Hepatocyte (in vitro differentiated cells): ENCODE results near the gene KCNMA1. TPM values are rescaled to one million over a fixed set of nuclear protein-coding genes. Genes with fewer than 3 reads are reported as not detected.
"Not testable (repeated sequence)": the region's sequence is repeated elsewhere in the genome, so short reads cannot be mapped to it uniquely, and the experiment has no call there.

ENCODE experiments used
- DNase-seq: peaks from one replicate; pipeline ENCODE4 v3.0.0-alpha.2; 2016; ENCODE audit warnings: low spot score
- H2AFZ ChIP-seq: fragments of 200-600 bp; sonication (generic); 2 replicates; pipeline ENCODE4 v1.6.0; 2016; ENCODE audit warnings: antibody characterized with exemption, mild to moderate bottlenecking
- H3K27ac ChIP-seq: fragments of 200-600 bp; sonication (generic); 2 replicates; pipeline ENCODE4 v1.5.1; 2016; ENCODE audit warnings: mild to moderate bottlenecking
- H3K27me3 ChIP-seq: fragments of 200-600 bp; sonication (generic); 2 replicates; pipeline ENCODE4 v1.6.1; 2016
- H3K36me3 ChIP-seq: fragments of 200-600 bp; sonication (generic); replicated peaks from 2 replicates; pipeline ENCODE4 v1.5.1; 2016; ENCODE audit warnings: low read depth; ENCODE audit not compliant: insufficient read depth
- H3K4me1 ChIP-seq: fragments of 200-600 bp; sonication (generic); 2 replicates; pipeline ENCODE4 v1.5.1; 2016; ENCODE audit warnings: mild to moderate bottlenecking, moderate library complexity; ENCODE audit not compliant: insufficient read depth
- H3K4me2 ChIP-seq: fragments of 200-600 bp; sonication (generic); 2 replicates; pipeline ENCODE4 v1.6.0; 2016
- H3K4me3 ChIP-seq: fragments of 200-600 bp; sonication (generic); 2 replicates; pipeline ENCODE4 v1.5.1; 2016; ENCODE audit warnings: mild to moderate bottlenecking
- H3K79me2 ChIP-seq: fragments of 200-600 bp; sonication (generic); 2 replicates; pipeline ENCODE4 v1.6.0; 2017; ENCODE audit warnings: mild to moderate bottlenecking
- H3K9me2 ChIP-seq: fragments of 200-600 bp; sonication (generic); replicated peaks from 2 replicates; pipeline ENCODE4 v1.6.0; 2017; ENCODE audit warnings: mild to moderate bottlenecking; ENCODE audit not compliant: insufficient read depth
- H3K9me3 ChIP-seq: fragments of 200-600 bp; sonication (generic); 2 replicates; pipeline ENCODE4 v1.5.1; 2016; ENCODE audit warnings: low read depth, mild to moderate bottlenecking
- H4K20me1 ChIP-seq: fragments of 200-600 bp; sonication (generic); 2 replicates; pipeline ENCODE4 v1.6.0; 2016; ENCODE audit warnings: mild to moderate bottlenecking; ENCODE audit not compliant: insufficient read depth, poor library complexity, severe bottlenecking
- EZH2 ChIP-seq: fragments of 200-600 bp; sonication (generic); IDR thresholded peaks from 2 replicates; pipeline ENCODE4 v1.6.1; 2016; ENCODE audit warnings: antibody characterized with exemption, mild to moderate bottlenecking, borderline replicate concordance
- EZH2phosphoT487 ChIP-seq: fragments of 200-600 bp; sonication (generic); IDR thresholded peaks from one replicate; pipeline ENCODE4 v1.6.1; 2018; ENCODE audit warnings: antibody characterized with exemption, mild to moderate bottlenecking, low read depth, moderate library complexity; ENCODE audit not compliant: unreplicated experiment, severe bottlenecking
- WGBS: methylation state at CpG from one replicate; pipeline ENCODE4 v1.1.6; 2016; ENCODE audit warnings: low lambda C conversion rate; ENCODE audit errors: missing lambda C conversion rate; 5-methylcytosine and 5-hydroxymethylcytosine counted together
- polyA plus RNA-seq: library from polyadenylated mRNA; unstranded; fragments of >200 nt; fragmentation: Nextera tagmentation; extraction: Ambion mirVana; gene quantifications from 2 replicates; pipeline ENCODE4 v1.2.1, GENCODE V29; 2016
- total RNA-seq: library from RNA; depleted of rRNA; stranded (reverse); fragments of >200 nt; gene quantifications from 2 replicates; pipeline ENCODE4 v1.2.3, GENCODE V29; 2014
- TF ChIP-seq, protein P1 (sequence below): fragments of 200-600 bp; sonication (generic); IDR thresholded peaks from 2 replicates; pipeline ENCODE4 v1.5.1; 2016; ENCODE audit warnings: antibody characterized with exemption, mild to moderate bottlenecking; ENCODE audit not compliant: poor library complexity

Gene KCNMA1
- total and polyA plus RNA-seq, 2 experiments from 2014 or later: 42.6 to 73.3 TPM

DNA sequence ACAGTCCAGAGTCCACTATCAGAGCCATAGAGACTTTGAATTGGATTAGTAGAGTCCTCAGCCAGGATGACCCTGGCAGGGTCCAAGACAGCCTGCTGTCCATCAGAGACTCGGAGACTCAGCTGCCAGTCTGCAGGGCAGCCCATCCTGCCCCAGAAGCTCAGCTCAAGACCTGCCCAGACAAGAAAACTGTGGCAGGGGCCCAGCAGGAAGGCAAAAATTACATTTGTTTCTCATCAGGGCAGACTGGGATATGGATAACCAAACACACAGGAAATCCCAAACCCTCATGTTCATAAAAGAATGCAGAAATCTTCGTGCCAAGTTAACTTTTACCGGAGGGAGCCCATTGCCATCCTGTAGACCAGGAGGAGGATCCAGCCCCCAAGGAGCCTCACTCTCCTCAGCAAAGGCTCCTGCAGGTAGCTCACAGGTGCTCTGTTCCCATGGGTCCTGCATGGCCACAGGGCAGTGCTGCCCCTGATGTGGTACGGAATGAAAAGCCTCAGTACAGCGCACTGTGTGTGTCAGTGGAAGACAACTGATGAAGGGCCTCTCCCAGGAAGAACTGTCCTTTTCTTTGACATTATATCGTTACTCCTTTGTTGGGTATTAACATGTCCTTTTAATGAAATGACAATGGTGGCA is 222.2 kb downstream of the KCNMA1 start:
- H3K36me3 ChIP-seq: no peaks in the 10 kb centered on the region
- no peaks in the 10 kb centered on the region for H3K79me2 ChIP-seq
- no peak for DNase-seq
- TF ChIP-seq EZH2: no peak
- TF ChIP-seq, protein P1, sequence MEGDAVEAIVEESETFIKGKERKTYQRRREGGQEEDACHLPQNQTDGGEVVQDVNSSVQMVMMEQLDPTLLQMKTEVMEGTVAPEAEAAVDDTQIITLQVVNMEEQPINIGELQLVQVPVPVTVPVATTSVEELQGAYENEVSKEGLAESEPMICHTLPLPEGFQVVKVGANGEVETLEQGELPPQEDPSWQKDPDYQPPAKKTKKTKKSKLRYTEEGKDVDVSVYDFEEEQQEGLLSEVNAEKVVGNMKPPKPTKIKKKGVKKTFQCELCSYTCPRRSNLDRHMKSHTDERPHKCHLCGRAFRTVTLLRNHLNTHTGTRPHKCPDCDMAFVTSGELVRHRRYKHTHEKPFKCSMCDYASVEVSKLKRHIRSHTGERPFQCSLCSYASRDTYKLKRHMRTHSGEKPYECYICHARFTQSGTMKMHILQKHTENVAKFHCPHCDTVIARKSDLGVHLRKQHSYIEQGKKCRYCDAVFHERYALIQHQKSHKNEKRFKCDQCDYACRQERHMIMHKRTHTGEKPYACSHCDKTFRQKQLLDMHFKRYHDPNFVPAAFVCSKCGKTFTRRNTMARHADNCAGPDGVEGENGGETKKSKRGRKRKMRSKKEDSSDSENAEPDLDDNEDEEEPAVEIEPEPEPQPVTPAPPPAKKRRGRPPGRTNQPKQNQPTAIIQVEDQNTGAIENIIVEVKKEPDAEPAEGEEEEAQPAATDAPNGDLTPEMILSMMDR: no peak
- no peak for TF ChIP-seq EZH2phosphoT487
- 96% methylated on average over 6 of the region's 6 CpGs for WGBS
- no peaks in the 10 kb centered on the region for H3K9me3 ChIP-seq
- no peak overlapping the region for H2AFZ ChIP-seq
- H4K20me1 ChIP-seq: no peaks in the 10 kb centered on the region
- no peaks in the 10 kb centered on the region for H3K27me3 ChIP-seq
- no peak overlapping the region for H3K4me3 ChIP-seq
- no peaks in the 10 kb centered on the region for H3K9me2 ChIP-seq
- no peak overlapping the region for H3K27ac ChIP-seq
- H3K4me1 ChIP-seq: peaks cover 47% of the 10 kb centered on the region
- no peak overlapping the region for H3K4me2 ChIP-seq

DNA sequence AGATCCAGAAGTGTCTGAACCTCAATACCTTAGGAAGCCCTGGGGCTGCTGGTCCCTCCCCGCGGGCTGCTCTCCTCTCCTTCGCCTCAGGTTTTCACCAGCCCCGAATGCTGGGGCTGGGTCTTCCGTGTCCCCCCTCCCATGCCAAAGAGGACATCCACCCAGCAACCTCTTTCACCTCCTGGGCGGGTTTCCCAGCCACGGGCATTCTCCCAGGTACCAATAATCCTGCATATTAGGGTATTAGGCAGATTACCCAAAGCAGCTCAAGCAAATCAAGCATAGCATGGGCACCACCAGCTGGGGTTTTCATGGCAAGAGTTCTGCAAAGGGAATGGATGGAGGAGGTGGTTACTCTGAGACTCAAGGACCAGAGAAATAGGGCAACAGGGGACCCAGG is 224.4 kb downstream of the KCNMA1 start:
- Histone ChIP-seq H2AFZ (no peak overlapping the region), H3K27ac (peak overlapping the region; percentile 37), H3K9me3 (no peaks in the 10 kb centered on the region), H3K9me2 (no peaks in the 10 kb centered on the region), H3K27me3 (no peaks in the 10 kb centered on the region), H3K79me2 (no peaks in the 10 kb centered on the region), H4K20me1 (no peaks in the 10 kb centered on the region), H3K36me3 (no peaks in the 10 kb centered on the region), H3K4me3 (no peak overlapping the region), H3K4me1 (peaks cover 57% of the 10 kb centered on the region), H3K4me2 (no peak overlapping the region)
- no peak for DNase-seq
- TF ChIP-seq EZH2 (no peak), EZH2phosphoT487 (no peak)
- WGBS: 94% methylated on average over 7 of the region's 7 CpGs

DNA sequence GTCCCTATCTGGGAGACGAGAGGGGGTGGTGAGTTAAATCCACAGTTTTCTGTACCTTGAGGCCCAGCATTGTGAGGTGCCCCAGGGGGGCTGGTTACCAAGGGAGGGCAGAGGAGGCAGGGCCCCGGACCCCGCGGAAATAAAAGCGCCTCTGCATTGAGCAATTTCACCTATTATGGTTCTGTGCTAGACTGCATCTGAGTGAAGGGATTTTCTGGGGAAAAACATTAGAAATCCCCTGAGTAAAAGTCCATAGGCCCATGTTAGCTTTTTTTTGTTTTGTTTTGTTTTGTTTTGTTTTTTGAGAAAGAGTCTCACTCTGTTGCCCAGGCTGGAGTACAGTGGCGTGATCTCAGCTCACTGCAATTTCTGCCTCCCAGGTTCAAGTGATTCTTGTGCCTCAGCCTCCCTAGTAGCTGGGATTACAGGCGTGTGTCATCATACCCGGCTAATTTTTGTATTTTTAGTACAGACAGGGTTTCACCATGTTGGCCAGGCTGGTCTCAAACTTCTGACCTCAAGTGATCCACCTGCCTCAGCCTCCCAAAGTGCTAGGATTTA is 225.0 kb downstream of the KCNMA1 start:
- H3K79me2 ChIP-seq, H4K20me1 ChIP-seq, H3K27ac ChIP-seq, H3K9me2 ChIP-seq, DNase-seq, H3K36me3 ChIP-seq, H3K4me2 ChIP-seq, H3K27me3 ChIP-seq, H2AFZ ChIP-seq, H3K9me3 ChIP-seq, H3K4me3 ChIP-seq: not testable (repeated sequence)
- peaks cover 53% of the 10 kb centered on the region for H3K4me1 ChIP-seq
- WGBS: 90% methylated on average over 8 of the region's 8 CpGs

DNA sequence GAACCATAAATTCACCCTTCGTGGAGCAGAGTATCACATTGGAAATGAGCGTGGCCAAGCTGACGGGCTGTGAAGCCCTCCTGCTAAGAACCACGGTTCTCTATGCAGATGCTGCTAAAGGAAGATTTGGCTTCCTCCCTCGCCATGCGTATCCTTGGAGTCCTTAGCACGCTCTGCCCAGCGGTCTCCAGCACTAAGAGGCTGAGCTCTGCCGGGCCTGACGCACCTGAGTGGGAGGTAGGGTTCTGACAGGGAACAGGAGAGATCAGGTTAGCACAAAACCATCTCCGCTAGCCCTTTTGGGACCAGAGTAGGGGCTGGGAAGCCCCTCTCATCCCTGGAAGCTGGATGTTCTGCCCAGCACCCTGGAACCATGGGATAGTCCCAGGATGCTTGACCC is 225.8 kb downstream of the KCNMA1 start:
- Histone ChIP-seq H3K4me1 (peaks cover 50% of the 10 kb centered on the region), H3K9me2 (no peaks in the 10 kb centered on the region), H3K79me2 (no peaks in the 10 kb centered on the region), H3K36me3 (no peaks in the 10 kb centered on the region), H2AFZ (no peak overlapping the region), H4K20me1 (no peaks in the 10 kb centered on the region), H3K27me3 (no peaks in the 10 kb centered on the region), H3K4me2 (no peak overlapping the region), H3K9me3 (no peaks in the 10 kb centered on the region), H3K4me3 (no peak overlapping the region), H3K27ac (no peak overlapping the region)
- WGBS: 96% methylated on average over 11 of the region's 11 CpGs
- TF ChIP-seq EZH2phosphoT487 (no peak), EZH2 (no peak)
- TF ChIP-seq, protein P1: no peak
- no peak for DNase-seq
